ENCODE measurements around the gene L2HGDH. TPM values are rescaled to one million over a fixed set of nuclear protein-coding genes. Genes with fewer than 3 reads are reported as not detected.

Gene L2HGDH
- total RNA-seq, 3 donors from 2014 or later (not counting 1 experiment from before 2014, with no cell fraction given) = 4.2 to 5.6 (median 5.4) TPM

- H3K4me3 ChIP-seq (ENCODE audit: low read length) = no peak overlapping the region
- H3K27ac ChIP-seq (ENCODE audit: low read length) = no peak overlapping the region
- Mint-ChIP-seq H3K36me3 (no peaks in the 10 kb centered on the region), H3K4me1 (peaks cover 0 to 3% of the 10 kb centered on the region in 2 donors), H3K27ac (no peak overlapping the region), H3K27me3 (ENCODE audit: low read depth in 2 of 2) (no peaks in the 10 kb centered on the region), H3K4me3 (no peak overlapping the region), H3K9me3 (no peaks in the 10 kb centered on the region)
- H3K4me1 ChIP-seq (ENCODE audit: control insufficient read depth, insufficient read depth, low read length) = no peaks in the 10 kb centered on the region
- H3K36me3 ChIP-seq (ENCODE audit: control insufficient read depth, insufficient read depth, low read length) = no peaks in the 10 kb centered on the region
- DNase-seq = no peak
- intact Hi-C loops (cut with micrococcal nuclease) = no loop called here
- no peaks in the 10 kb centered on the region for H3K27me3 ChIP-seq (ENCODE audit: control insufficient read depth, insufficient read depth, low read length)
- WGBS (ENCODE audit: insufficient coverage) = 96% methylated on average over 6 of the region's 8 CpGs
- no peak for TF ChIP-seq CTCF (IDR thresholded peaks at IDR 0.05)
- ATAC-seq = peak in 1 of 3 donors; percentile 88
- no peaks in the 10 kb centered on the region for H3K9me3 ChIP-seq (ENCODE audit: control insufficient read depth, insufficient read depth, low read length)
Observed at GRCh38 chr14:50303744-50304471, 8.1 kb downstream of the L2HGDH start.

GRCh38 chr14:50301914-50302313 is 10.1 kb downstream of the L2HGDH start:
- H3K27ac Mint-ChIP-seq = no peak overlapping the region
- no peak for ATAC-seq
- Histone ChIP-seq H3K36me3 (ENCODE audit: control insufficient read depth, insufficient read depth, low read length) (no peaks in the 10 kb centered on the region), H3K27ac (ENCODE audit: low read length) (no peak overlapping the region), H3K27me3 (ENCODE audit: control insufficient read depth, insufficient read depth, low read length) (no peaks in the 10 kb centered on the region), H3K4me1 (ENCODE audit: control insufficient read depth, insufficient read depth, low read length) (no peaks in the 10 kb centered on the region), H3K9me3 (ENCODE audit: control insufficient read depth, insufficient read depth, low read length) (no peaks in the 10 kb centered on the region), H3K4me3 (ENCODE audit: low read length) (no peak overlapping the region)
- H3K27me3 Mint-ChIP-seq (ENCODE audit: low read depth in 2 of 2) = no peaks in the 10 kb centered on the region
- H3K4me3 Mint-ChIP-seq = no peak overlapping the region
- intact Hi-C loops (cut with micrococcal nuclease) = no loop called here
- H3K36me3 Mint-ChIP-seq = no peaks in the 10 kb centered on the region
- DNase-seq = no peak
- no peaks in the 10 kb centered on the region for H3K9me3 Mint-ChIP-seq
- TF ChIP-seq CTCF (IDR thresholded peaks at IDR 0.05) = no peak
- H3K4me1 Mint-ChIP-seq = peaks cover 0 to 7% of the 10 kb centered on the region in 2 donors

DNA sequence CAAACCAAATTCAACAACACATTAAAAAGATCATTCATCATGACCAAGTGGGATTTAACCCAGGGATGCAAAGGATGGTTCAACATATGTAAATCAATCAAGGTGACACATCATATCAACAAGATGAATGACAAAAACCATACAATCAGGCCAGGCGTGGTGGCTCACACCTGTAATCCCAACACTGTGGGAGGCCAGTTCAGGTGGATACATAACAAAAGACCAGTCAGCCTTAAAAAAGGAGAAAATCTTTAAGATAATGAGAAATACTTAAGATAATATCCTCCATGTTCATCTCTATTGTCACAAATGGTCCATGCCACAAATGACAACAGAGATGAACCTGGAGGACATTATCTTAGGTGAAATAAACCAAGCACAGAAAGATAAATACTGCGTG is 12.4 kb downstream of the L2HGDH start:
- Histone ChIP-seq H3K4me1 (ENCODE audit: control insufficient read depth, insufficient read depth, low read length) (no peaks in the 10 kb centered on the region), H3K4me3 (ENCODE audit: low read length) (no peak overlapping the region), H3K27ac (ENCODE audit: low read length) (no peak overlapping the region), H3K36me3 (ENCODE audit: control insufficient read depth, insufficient read depth, low read length) (no peaks in the 10 kb centered on the region), H3K27me3 (ENCODE audit: control insufficient read depth, insufficient read depth, low read length) (no peaks in the 10 kb centered on the region), H3K9me3 (ENCODE audit: control insufficient read depth, insufficient read depth, low read length) (no peaks in the 10 kb centered on the region)
- intact Hi-C loops (cut with micrococcal nuclease) = no loop called here
- Mint-ChIP-seq H3K9me3 (no peaks in the 10 kb centered on the region), H3K27me3 (ENCODE audit: low read depth in 2 of 2) (no peaks in the 10 kb centered on the region), H3K36me3 (no peaks in the 10 kb centered on the region), H3K4me3 (no peak overlapping the region), H3K27ac (no peak overlapping the region), H3K4me1 (peaks cover 0 to 7% of the 10 kb centered on the region in 2 donors)
- ATAC-seq (no peak), DNase-seq (no peak)
- TF ChIP-seq CTCF (IDR thresholded peaks at IDR 0.05) = no peak
- WGBS (ENCODE audit: insufficient coverage) = 90% methylated on average over 2 of the region's 2 CpGs

DNA sequence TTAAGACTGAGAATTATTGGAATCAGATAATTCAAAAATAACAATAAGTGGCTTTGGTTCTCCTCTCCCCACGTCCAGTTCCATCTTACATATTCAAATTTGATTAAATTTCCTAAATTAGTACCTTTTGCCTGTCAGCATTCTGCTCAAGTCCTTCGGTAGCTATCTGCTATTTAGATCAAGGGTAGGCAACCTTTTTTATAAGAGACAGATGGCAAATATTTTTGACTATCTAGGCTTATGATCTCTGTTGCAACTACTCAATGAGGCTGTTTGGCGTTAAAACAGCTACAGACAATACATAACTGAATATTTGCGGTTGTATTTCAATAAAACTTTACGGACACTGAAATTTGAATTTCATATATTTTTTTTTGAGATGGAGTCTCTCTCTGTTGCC is 21.7 kb downstream of the L2HGDH start:
- no peaks in the 10 kb centered on the region for H3K9me3 Mint-ChIP-seq
- DNase-seq = no peak
- no peak for ATAC-seq
- H3K27ac ChIP-seq (ENCODE audit: low read length) = no peak overlapping the region
- no peaks in the 10 kb centered on the region for H3K36me3 ChIP-seq (ENCODE audit: control insufficient read depth, insufficient read depth, low read length)
- intact Hi-C loops (cut with micrococcal nuclease) = no loop called here
- H3K4me3 ChIP-seq (ENCODE audit: low read length) = no peak overlapping the region
- H3K27ac Mint-ChIP-seq = no peak overlapping the region
- no peaks in the 10 kb centered on the region for H3K4me1 Mint-ChIP-seq
- no peaks in the 10 kb centered on the region for H3K9me3 ChIP-seq (ENCODE audit: control insufficient read depth, insufficient read depth, low read length)
- WGBS (ENCODE audit: insufficient coverage) = 86% methylated on average over 5 of the region's 5 CpGs
- TF ChIP-seq CTCF (IDR thresholded peaks at IDR 0.05) = no peak
- no peaks in the 10 kb centered on the region for H3K4me1 ChIP-seq (ENCODE audit: control insufficient read depth, insufficient read depth, low read length)
- no peak overlapping the region for H3K4me3 Mint-ChIP-seq
- no peaks in the 10 kb centered on the region for H3K27me3 ChIP-seq (ENCODE audit: control insufficient read depth, insufficient read depth, low read length)
- H3K27me3 Mint-ChIP-seq (ENCODE audit: low read depth in 2 of 2) = no peaks in the 10 kb centered on the region
- no peaks in the 10 kb centered on the region for H3K36me3 Mint-ChIP-seq
